Measurements from ENCODE around the gene CCDC167. TPM values are rescaled to one million over a fixed set of nuclear protein-coding genes. Genes with fewer than 3 reads are reported as not detected.

The CCDC167 gene
- total RNA-seq, 1 experiment from 2014 or later, result 31.5 TPM

DNA sequence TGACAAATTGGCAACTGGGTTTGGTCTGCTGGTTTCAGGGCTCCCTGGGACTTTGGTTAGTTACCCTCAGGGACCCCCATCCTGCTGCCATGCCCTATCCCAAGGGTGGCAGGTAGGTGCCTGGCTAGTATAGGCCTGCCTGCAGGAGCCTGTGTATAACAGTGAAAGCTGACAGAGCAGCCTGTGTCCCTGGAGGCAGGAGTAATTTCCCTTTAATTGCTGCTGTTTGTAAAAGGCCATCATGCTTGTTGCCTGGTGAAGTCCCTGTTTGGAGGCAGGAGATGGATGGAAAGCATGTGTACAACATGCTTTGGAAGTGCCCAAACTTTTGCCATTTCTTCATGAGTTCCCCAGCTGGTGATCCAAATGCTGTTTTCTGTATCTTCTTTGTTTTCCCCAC is 36.6 kb downstream of the CCDC167 start:
- ChIA-PET CTCF (no interaction called here), POLR2A (ENCODE audit: low non-redundant PET) (no interaction called here)
- Histone ChIP-seq H3K9me3 (ENCODE audit: low read depth, low read length, poor library complexity, severe bottlenecking) (peaks cover 7% of the 10 kb centered on the region), H3K27ac (ENCODE audit: low read depth, low read length, poor library complexity, severe bottlenecking) (no peak overlapping the region), H3K27me3 (replicated peaks; ENCODE audit: insufficient read depth, low read depth, low read length, poor library complexity) (no peaks in the 10 kb centered on the region), H3K4me3 (ENCODE audit: low read depth, low read length, poor library complexity, severe bottlenecking) (no peak overlapping the region), H3K4me1 (ENCODE audit: insufficient read depth, low read length, poor library complexity, severe bottlenecking) (peaks cover 6% of the 10 kb centered on the region), H3K36me3 (ENCODE audit: insufficient read depth, low read length, poor library complexity, severe bottlenecking) (peaks cover 10% of the 10 kb centered on the region)
- BruUV-seq (replicated peaks), result no TSS peak
- intact Hi-C loops (cut with micrococcal nuclease; ENCODE audit: unreplicated experiment), result no loop called here
- no peak for DNase-seq (ENCODE audit: low spot score)
- TF ChIP-seq EZH2 (IDR thresholded peaks at IDR 0.05; ENCODE audit: borderline replicate concordance, low read depth, low read length, poor library complexity, severe bottlenecking), result no peak
- TF ChIP-seq, protein P1, sequence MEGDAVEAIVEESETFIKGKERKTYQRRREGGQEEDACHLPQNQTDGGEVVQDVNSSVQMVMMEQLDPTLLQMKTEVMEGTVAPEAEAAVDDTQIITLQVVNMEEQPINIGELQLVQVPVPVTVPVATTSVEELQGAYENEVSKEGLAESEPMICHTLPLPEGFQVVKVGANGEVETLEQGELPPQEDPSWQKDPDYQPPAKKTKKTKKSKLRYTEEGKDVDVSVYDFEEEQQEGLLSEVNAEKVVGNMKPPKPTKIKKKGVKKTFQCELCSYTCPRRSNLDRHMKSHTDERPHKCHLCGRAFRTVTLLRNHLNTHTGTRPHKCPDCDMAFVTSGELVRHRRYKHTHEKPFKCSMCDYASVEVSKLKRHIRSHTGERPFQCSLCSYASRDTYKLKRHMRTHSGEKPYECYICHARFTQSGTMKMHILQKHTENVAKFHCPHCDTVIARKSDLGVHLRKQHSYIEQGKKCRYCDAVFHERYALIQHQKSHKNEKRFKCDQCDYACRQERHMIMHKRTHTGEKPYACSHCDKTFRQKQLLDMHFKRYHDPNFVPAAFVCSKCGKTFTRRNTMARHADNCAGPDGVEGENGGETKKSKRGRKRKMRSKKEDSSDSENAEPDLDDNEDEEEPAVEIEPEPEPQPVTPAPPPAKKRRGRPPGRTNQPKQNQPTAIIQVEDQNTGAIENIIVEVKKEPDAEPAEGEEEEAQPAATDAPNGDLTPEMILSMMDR (conservative IDR thresholded peaks at IDR 0.05; ENCODE audit: low read depth, low read length), result no peak

DNA sequence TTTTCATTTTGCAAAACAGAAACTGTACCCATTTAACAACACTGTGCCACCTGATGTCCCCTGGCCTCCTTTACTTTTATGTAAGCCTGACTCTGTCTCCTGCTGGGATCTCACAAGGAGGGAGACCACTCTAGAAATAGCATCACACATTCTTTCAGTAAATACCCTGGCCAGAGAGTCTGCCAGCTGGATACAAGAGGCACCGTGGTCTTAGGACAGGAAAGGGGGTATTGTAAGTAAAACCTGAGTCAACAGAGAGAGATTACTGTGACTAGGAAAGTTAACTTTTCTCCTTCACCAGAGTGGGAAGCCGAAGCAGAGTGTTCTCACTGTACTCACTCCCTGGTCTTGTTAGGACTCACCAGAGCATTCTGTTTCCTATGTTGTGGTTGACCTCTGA is 38.9 kb downstream of the CCDC167 start:
- no TSS peak for BruUV-seq (replicated peaks)

DNA sequence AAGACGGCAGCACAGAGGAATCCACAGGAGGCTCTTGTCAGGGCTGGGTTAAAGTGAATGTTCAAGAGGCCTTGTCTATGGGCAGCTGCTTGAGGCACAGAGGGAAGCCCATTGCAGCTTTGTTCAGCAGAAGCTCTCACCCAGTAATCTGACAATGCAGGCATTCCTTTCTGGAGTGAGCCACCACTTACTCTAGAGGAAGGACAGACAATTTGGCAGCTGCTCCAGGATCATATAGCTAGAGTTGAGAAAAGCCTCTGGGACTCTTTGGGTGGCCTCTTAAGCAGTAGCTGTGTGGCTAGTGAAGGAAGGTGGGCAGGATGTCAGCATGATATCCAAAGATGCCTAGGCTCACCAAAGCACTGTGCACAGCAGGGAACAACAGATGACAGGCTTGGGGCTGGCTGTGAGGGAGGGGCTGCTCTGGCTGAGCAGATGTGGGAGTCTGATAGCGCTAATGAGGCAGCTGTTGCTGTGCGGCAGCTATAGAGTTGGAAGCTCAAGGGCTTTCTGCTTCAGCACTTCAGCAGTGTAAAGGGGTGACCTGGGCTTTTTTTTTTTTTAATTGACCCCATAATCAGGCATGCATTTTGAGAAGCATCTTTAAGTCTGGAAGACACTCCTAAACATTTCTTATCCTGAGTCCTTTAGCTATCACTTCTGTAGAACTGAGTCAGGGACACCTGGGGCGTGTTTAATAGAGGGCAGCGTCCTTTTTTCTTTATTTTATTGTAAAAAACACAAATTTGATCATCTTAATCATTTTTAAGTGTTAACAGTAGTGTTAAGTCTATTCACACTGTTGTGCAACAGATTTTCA is 39.5 kb downstream of the CCDC167 start:
- H3K36me3 ChIP-seq (ENCODE audit: insufficient read depth, low read length, poor library complexity, severe bottlenecking), result peaks cover 10% of the 10 kb centered on the region
- intact Hi-C loops (cut with micrococcal nuclease; ENCODE audit: unreplicated experiment), result no loop called here
- H3K4me3 ChIP-seq (ENCODE audit: low read depth, low read length, poor library complexity, severe bottlenecking), result no peak overlapping the region
- ChIA-PET CTCF (no interaction called here), POLR2A (ENCODE audit: low non-redundant PET) (no interaction called here)
- peak; percentile 65 for DNase-seq (ENCODE audit: low spot score)
- H3K9me3 ChIP-seq (ENCODE audit: low read depth, low read length, poor library complexity, severe bottlenecking), result no peaks in the 10 kb centered on the region
- no peak overlapping the region for H3K27ac ChIP-seq (ENCODE audit: low read depth, low read length, poor library complexity, severe bottlenecking)
- no peaks in the 10 kb centered on the region for H3K27me3 ChIP-seq (replicated peaks; ENCODE audit: insufficient read depth, low read depth, low read length, poor library complexity)
- TF ChIP-seq EZH2 (IDR thresholded peaks at IDR 0.05; ENCODE audit: borderline replicate concordance, low read depth, low read length, poor library complexity, severe bottlenecking), result no peak
- TF ChIP-seq, protein P1 (conservative IDR thresholded peaks at IDR 0.05; ENCODE audit: low read depth, low read length), result no peak
- BruUV-seq (replicated peaks), result no TSS peak
- peaks cover 6% of the 10 kb centered on the region for H3K4me1 ChIP-seq (ENCODE audit: insufficient read depth, low read length, poor library complexity, severe bottlenecking)

More for the DNA sequence above, 38.9 kb downstream of the CCDC167 start:
- H3K27ac ChIP-seq (ENCODE audit: low read depth, low read length, poor library complexity, severe bottlenecking), result no peak overlapping the region
- ChIA-PET CTCF (no interaction called here), POLR2A (ENCODE audit: low non-redundant PET) (no interaction called here)
- intact Hi-C loops (cut with micrococcal nuclease; ENCODE audit: unreplicated experiment), result no loop called here
- DNase-seq (ENCODE audit: low spot score), result no peak
- H3K4me3 ChIP-seq (ENCODE audit: low read depth, low read length, poor library complexity, severe bottlenecking), result no peak overlapping the region
- peaks cover 10% of the 10 kb centered on the region for H3K36me3 ChIP-seq (ENCODE audit: insufficient read depth, low read length, poor library complexity, severe bottlenecking)
- TF ChIP-seq, protein P1 (conservative IDR thresholded peaks at IDR 0.05; ENCODE audit: low read depth, low read length), result no peak
- no peak for TF ChIP-seq EZH2 (IDR thresholded peaks at IDR 0.05; ENCODE audit: borderline replicate concordance, low read depth, low read length, poor library complexity, severe bottlenecking)
- H3K9me3 ChIP-seq (ENCODE audit: low read depth, low read length, poor library complexity, severe bottlenecking), result no peaks in the 10 kb centered on the region
- H3K27me3 ChIP-seq (replicated peaks; ENCODE audit: insufficient read depth, low read depth, low read length, poor library complexity), result no peaks in the 10 kb centered on the region
- peaks cover 6% of the 10 kb centered on the region for H3K4me1 ChIP-seq (ENCODE audit: insufficient read depth, low read length, poor library complexity, severe bottlenecking)

All from A673 (cell line).